Midbrain (tissue), 1 donor: Measurements from ENCODE around the gene SPATA21.

ENCODE experiments used
- DNase-seq: peaks from one replicate; lab custom pipeline; 2025; lab: John Stamatoyannopoulos, UW

SPATA21 gene

DNA sequence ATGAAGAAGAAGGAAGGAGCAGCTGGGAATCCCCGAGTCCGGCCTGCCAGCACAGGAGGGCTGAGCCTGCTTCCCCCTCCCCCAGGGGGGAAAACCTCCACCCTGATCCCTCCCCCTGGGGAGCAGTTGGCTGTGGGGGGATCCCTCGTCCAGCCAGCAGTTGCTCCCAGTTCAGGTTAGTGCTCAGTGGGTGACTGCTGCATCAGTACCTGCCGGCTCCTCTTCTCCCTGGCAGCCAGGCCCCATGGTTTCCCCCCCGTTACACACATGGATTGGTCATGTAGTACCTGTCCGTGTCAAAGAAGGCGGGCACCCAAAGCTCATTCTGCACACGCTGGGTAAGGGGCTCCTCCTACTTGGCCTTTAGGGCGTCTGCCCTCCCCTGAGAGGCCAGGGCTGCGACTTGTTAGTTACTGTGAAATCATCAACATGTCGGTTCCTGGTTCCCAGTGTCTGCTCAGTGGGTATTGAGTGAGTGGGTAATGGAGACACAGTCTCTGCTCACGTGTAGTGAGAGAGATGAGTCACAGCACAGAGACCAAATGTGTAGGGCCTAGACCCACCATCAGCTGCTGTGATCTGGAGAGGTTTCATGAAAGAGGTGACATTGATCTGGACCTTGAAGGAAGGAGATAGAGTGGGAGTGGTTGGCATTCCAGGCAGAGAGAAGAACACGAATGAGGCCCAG lies 14.8 kb upstream of the SPATA21 start:
- DNase-seq = no peak

DNA sequence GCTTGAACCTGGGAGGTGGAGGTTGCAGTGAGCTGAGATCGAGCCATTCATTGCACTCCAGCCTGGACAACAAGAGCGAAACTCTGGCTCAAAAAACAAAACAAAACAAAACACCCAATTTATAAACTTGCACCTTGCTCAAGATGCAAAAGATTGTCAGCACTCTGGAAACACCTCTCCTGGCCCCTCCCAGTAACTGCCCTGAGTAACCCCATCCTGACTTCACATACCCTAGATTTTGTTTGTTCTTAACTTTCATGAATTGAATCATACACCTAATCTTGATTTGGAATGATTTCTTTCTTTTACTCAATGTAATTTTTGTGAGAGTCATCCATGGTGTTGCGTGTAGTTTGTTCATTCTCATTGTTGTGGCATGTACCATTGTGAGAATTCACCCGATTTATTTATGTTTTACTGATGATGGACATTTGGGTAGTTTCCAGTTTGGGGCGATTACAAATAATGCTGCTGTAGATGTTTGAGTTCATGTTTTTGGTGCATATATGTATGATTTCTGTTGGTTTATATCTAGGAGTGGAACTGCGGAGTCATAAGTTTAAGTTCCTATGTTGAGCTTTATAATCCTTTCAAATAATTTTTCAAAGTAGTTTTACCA lies 13.7 kb upstream of the SPATA21 start:
- DNase-seq = no peak

DNA sequence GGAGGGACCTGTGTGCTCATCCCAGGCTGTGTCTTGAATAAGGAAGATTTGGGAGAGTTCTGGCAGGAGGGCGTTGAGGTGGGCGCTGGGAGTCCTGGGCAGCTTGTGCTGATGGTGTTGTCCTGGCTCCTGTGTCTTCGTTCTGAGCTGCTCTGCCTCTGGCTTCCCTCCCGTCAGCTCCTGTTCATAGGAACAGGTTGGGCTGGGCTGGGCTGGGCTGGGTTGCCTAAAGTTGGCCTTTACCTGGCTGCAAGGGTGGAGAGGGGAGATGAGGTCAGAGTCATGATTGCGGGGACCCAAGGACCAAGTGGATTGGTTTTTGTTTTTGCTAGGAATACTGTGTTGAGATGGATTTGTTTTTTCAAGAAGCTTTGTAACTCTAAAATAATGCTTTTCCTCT lies 12.4 kb upstream of the SPATA21 start:
- no peak for DNase-seq

DNA sequence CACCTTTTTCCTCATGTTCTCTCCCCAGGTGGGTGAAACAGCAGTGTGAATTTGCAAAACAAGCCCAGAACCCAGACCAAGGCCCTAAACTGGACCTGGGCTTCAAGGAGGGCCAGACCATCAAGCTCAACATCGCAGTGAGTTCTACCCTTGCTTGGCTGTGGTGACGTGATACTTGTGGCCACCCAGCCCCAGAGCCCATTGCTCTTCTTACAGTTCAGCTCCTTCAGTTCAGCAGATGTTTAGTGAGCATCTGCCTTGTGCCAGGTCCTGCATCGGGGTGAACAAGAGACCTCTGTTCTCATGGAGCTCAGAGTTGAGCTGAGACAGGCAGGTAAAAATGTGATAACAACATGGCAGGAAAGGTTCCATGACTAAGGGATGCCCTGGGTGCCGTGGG lies 11.8 kb upstream of the SPATA21 start:
- no peak for DNase-seq

DNA sequence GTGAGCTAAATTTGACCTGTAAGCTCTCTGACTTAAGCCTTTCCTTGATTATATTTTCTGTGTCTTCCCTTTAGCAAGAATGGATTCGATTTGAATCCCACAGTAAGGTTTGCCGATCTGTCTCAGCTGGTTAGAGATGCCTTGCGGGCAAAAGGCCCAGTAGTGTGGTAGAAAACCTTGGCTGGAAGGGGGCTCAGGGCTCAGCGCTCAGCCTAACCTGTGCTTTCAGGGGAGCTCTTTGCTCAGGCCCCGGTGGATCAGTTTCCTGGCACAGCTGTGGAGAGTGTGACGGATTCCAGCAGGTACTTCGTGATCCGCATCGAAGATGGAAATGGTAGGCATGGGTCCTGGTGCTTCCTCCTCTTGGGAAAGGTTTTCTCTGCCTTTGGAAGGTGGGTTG lies 10.4 kb upstream of the SPATA21 start:
- DNase-seq = no peak

DNA sequence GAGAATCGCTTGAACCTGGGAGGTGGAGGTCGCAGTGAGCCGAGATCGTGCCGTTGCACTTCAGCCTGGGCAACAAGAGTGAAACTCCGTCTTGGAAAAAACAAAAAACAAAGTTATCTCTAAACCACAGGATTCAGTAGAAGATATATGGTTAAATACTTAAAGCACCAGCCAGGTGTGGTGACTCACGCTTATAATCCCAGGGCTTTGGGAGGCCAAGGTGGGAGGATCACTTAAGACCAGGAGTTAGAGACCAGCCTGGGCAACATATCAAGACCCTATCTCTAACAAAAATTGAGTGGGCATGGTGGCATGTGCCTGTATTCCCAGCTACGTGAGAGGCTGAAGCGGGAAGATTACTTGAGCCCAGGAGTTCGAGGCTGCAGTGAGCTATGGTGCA lies 8.9 kb upstream of the SPATA21 start:
- DNase-seq = no peak

DNA sequence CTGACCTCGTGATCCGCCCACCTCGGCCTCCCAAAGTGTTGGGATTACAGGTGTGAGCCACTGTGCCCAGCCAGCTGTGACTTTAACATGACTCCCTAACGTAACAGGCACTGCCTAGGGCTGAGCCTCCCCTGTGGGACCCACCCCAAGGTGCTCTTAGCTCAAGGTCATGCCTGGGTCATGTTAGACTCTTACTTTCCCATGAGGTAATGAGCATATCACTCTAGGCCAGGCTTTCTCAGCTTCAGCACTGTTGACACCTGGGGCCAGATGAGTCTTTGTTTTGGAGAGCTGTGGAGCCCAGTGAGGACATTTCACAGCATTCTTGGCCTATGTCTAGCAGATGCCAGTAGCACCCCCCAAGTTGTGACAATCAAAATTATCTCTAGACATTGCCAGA lies 7.8 kb upstream of the SPATA21 start:
- no peak for DNase-seq

DNA sequence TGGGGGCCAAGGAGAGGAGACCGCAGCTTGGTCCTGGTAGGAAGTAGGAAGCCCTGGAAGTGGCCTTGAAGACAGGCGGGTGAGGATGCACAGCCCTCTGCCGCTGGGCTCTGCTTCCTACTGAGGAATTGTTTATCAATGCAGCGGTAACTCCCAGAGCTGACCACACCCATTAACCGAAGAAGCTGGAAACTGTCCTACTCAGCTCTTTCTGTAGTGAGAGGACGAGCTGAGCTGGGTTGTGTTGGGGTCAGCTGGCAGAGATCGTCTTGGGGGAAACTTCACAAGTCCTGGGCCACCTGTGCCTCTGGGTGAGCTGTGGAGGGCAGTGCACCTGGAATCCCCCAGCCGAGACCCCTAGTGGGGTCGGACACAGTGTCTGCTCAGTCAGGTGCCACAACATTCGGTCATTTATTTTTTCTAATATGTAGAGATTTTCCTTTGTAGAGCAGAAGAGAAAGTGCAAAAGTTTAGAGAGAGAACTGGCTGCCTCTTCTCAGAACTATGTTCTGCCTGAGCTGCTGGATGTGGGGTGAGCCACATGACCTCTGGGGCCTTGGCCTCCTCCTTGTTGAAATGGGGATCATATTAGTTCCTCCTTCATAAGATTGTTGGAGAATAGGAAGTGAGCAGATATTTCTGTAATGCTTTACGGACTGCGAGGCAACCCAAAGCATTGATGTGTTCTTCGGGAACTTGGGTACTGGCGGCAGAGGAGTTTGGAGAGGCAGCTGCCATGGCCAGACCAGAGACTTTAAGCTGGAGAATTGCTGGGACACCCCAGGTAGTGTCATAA lies 6.9 kb upstream of the SPATA21 start:
- no peak for DNase-seq

DNA sequence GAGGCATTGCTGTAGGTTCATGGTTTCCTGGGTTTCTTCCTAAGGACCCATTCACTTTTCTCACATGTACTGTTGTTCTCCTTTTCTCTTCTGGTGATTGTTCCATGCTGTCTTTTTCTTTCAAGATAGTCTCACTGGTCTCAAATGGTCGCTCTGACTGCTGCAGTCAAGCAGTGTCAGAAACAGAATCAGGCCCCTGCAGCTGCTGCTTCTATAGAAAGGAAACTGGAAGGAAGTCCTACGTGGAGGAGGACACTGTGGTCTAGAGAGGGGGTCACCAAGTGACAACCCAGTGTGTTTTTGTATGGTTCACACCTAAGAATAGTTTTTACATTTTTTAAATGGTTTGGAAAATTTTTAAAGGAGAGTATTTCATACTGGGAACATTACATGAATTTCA lies 5.7 kb upstream of the SPATA21 start:
- no peak for DNase-seq

DNA sequence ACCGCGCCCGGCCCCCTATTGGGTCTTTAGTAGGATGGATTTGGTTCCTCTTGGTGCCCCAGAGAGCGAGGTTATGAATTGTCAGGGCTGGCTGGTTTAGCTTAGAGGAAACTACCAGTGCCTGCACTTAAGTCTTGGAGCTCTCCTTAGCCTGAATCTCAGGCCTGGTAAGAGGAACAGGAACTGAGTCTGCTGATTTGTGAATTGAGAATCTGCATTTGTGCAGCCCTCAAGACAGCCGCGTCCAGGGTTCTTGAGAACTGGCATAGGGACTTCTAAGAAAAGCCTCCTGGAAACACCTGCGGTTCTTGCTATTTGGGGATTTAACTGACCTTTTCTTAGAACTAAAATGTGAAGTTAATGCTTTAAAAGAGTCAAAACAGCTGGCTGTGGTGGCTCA lies 5.0 kb upstream of the SPATA21 start:
- DNase-seq = no peak

DNA sequence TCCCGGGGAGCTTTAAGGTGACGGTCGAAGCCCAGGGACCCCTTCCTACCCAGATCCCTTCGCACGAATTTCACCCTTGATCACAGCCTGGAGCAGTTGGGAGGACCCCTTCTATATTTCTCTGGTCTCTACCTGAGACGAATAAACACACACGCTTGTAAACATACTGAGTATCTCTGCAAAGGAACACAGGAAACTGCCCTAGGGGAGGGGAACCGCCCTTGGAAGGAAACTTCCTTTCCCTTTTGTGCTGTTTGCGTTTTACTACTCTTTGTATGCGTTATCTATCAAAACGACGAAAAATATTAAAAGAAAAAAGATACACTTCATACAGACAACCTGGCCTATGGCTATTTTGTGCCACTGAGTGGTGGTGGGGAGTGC lies 4.0 kb upstream of the SPATA21 start:
- no peak for DNase-seq

DNA sequence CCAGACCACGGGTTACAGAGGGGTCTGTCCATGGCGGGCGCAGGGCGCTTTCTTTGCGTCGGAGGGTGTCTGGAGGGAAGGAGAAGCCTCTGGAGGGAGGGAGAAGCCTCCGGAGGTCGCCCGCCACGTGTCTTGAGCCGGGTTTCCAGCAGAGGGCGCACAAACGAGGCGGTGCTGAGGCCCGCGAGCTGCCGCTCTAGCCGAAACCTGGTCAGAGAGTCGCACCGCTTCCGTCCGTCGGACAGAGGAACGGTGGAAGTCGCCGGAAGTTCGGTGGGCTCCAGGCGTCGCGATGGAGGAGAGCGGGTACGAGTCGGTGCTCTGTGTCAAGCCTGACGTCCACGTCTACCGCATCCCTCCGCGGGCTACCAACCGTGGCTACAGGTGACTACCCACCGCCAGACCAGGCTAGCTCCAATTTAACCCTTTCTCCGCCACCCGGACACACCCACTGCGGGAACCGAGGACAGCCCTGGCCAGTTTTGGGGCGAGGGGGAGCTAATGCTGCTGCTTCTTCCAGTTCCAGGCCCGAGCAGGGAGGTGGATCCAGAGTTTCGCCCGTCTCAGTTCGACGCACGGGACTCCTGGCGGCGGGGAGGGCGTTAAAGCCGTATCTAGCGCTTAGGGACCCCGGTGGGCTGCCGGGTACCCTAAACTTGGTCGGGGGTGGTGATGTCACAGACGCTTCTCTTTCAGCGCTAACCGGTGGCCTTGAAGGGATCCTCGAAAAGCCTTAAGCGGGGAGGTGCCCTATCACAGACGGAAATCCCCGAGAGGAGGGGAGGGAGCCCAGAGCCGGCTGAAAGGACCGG lies 3.5 kb upstream of the SPATA21 start, which contains the start of gene NECAP2:
TSS of gene NECAP2 (plus strand) at position 255 of the 812 bp plus-strand sequence. CDS start at position 293, 38 bp downstream.
- DNase-seq = peak; percentile 91

DNA sequence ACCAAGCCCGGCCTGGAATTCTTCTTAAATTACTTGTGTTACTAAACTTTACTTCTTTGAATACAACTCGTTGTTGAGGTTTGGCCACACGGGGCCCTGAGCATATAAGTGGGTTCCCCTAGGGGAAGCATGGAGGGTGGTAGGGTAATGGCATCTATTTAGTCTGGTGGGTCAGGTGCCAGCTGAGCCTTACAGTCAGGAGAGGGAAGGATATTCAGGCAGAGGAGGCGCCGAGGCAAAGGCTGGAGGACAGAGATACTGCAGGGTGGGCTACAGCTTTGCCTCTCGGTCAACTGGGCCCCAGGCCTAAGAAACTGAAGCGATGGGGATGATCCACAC lies 2.9 kb upstream of the SPATA21 start:
- no peak for DNase-seq

DNA sequence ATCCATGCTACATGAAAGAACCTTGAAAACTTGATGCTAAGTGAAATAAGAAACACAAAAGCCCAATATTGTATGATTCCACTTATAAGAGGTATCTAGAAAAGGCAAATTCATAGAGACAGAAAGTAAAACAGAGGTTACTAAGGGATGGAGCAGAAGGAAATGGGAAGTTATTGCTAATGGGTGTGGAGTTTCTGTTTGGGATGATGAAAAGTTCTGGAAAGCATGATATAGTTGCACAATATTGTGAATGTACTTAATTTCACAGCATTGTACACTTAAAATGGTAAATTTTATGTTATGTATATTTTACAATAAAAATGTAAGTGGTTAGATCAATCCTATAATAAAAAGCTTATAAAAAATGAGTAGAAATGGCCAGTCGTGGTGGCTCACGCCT lies 1.7 kb upstream of the SPATA21 start:
- DNase-seq = no peak

DNA sequence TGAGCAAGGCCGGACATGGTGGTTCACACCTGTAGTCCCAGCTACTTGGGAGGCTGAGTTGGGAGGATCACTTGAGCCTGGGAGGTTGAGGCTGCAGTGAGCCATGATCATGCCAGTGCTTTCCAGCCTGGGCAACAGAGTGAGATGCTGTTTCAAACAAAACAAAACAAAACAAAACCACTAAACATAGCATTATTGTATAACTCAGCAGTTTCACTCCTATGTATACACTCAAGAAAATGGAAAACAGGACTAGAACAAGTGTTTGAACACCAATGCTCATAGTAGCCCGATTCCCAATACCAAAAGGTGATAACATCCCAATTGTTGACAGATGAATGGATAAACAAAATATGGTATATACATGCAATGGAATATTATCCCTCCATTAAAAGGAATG lies 1.3 kb upstream of the SPATA21 start:
- DNase-seq = no peak

DNA sequence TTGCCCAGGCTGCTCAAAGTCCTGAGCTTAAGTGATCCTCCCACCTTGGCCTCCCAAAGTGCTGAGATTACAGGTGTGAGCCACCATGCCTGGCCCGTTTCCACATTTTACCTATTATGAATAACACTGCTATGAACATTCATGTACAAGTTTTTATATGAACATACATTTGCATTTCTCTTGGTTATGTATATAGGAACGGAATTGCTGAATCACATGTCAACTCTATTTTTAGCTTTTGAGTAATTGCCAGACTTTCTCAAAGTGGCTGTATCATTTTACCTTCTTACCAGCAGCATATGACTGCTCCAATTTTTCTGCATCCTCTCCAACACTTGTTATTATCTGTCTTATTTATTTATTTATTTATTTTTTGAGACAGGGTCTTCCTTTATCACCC lies 2.7 kb downstream of the SPATA21 start:
- no peak for DNase-seq

DNA sequence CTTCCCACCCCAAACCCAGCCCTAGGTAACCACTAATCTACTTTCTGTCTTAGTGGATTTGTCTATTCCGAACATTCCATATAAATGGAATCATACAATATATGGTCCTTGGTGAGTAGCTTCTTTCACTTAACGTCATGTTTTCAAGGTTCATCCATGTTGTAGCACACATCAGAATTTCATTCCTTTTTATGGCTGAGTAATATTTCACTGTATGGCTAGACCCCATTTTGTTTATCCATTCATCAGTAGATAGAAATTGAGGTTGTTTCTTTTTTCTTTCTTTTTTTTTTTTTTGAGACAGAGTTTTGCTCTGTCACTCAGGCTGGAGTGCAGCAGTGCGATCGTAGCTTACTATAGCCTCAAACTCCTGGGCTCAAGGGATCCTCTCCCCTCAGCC lies 3.2 kb downstream of the SPATA21 start:
- DNase-seq = no peak

DNA sequence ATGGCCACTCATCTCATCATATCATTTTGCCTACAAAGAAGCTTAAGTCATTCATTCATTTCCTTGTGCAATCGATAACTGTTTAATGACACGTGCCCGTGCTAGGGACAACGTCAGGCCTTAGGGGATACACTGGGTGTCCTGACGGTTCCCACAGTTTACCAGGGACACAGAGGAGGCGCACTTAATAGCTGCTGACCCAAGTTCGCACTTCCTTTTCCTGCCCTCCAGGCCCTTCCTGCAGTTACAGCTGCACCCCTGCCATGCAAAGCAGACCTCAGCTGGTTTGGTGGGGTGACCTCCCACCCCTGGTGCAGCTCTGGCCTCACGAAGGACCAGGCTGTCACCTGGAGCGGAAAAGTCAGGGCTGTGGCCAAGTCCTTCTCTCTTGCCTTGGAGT lies 4.2 kb downstream of the SPATA21 start:
- DNase-seq = no peak

DNA sequence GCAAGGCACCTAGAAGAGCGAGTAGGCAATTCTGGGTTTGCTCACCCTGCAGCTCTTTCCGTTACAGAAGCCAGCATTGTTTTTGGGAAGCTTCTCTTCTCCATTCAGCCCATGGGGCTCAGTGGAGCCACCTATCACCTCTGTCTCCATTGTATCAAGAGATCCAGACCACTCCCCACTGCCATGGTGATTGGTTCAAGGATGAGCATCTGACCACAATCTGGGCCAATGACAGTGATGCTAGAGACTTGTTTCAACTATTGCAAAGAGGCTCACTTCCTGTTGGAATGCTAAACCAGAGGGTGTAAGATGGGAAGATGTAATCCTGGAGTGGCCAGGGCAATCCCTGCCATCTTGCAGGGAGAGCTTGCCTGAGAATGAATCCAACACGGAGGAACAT lies 6.6 kb downstream of the SPATA21 start:
- no peak for DNase-seq

DNA sequence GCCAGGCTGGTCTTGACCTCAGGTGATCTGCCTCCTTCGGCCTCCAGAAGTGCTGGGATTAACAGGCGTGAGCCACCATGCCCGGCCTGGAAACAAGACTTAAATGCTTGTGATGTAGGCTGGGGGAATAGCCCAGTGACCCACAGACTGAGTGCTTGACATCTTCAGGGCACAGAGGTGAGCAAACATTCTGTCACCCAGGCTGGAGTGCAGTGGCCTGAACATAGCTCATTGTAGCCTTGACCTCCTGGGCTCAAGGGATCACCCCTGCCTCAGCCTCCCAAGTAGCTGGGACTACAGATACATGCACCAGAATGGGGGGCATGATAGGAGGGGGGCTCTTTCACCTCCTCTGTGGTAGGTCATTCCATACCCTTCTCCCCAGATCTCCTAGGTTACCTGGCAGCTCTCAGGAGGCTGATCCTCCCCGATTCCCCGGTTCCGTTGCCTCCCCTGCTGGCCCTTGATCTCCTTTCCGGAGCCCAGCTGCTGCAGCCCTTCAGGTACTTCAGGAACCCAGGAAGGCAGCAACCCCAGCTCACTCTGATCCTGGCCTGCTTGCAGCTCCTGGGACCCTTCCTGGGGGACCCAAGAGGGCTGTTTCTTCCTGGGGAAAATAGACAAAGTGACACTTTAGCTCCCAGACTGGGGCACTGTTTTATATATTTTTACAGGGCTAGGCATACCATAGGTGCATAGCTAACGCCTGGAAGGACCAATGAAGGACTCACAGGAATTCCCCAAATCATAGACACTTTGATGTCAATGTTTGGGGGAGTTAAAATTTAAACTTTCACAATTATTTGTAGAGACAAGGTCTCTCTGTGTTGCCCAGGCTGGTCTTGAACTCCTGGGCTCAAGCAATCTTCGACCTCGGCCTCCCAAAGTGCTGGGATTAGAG lies 11.8 kb downstream of the SPATA21 start:
- no peak for DNase-seq

DNA sequence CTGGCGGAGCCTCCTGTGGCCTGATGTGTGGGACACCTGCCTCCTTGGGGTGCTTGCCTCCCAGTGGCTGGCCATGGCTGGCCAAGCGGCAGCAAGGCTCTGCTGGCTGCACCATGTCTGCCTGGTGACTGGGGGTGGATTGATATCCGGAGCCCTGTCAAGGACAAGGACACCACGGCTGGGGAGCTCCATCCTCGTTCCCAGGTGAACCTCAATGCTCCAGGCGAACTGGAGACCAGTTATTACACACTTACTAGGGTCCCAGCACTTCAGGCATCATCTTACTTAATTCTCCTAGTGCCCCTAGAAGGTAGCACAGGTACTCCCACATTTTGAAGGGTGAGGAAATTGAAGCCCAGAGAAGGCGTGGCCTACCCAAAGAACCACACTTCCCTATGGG lies 15.2 kb downstream of the SPATA21 start:
- DNase-seq = no peak
